HCT116 (cell line): Measurements from ENCODE around the gene TFF2. TPM values are rescaled to one million over a fixed set of nuclear protein-coding genes. Genes with fewer than 3 reads are reported as not detected.

Source experiments
- ATAC-seq: fragments of 200-7000 bp; cut with Tn5 transposase; 2 replicates; pipeline ENCODE4 v1.9.1; 2020; ENCODE audit warnings: mild to moderate bottlenecking, moderate library complexity
- BruUV-seq: library from RNA; stranded (reverse); fragments of 400-500 nt; replicated peaks from 2 replicates; lab custom pipeline; 2021; lab: Mats Ljungman, UMichigan
- CTCF ChIA-PET: fragments of 300-600 bp; sonication (Branson Sonifier 250); formaldehyde crosslinking; loops from one replicate; lab custom pipeline; 2021; ENCODE audit warnings: antibody characterized with exemption; lab: Charles Lee
- POLR2A ChIA-PET: fragments of 300-600, 350-600 bp; sonication (Branson Sonifier 250); formaldehyde crosslinking; loops from one replicate; lab custom pipeline; 2021; ENCODE audit warnings: antibody characterized with exemption; lab: Charles Lee
- RAD21 ChIA-PET, 2 experiments: fragments of 300-600 bp; sonication (Branson Sonifier 250); formaldehyde crosslinking; loops; one replicate each; lab custom pipeline; 2023; ENCODE audit warnings: low total read pairs in 2 of 2; ENCODE audit not compliant: uncharacterized antibody in 2 of 2, unreplicated experiment in 2 of 2, low non-redundant PET in 1 of 2; lab: Charles Lee
- DNase-seq: peaks from one replicate; pipeline ENCODE4 v3.0.0-alpha.2; 2010; ENCODE audit warnings: low read depth, low spot score
- H2AFZ ChIP-seq: fragments of 200-600 bp; shearing (Covaris generic), sonication (generic); 2 replicates; pipeline ENCODE4 v1.6.1; 2017; ENCODE audit warnings: low read depth, mixed run types, mixed read lengths, antibody characterized with exemption, low read length; ENCODE audit not compliant: poor library complexity, severe bottlenecking
- H3K27ac ChIP-seq: 2 replicates; pipeline ENCODE4 v1.5.1; 2012; ENCODE audit warnings: low read depth, low read length
- H3K27me3 ChIP-seq: fragments of 200-600 bp; sonication (generic); 2 replicates; pipeline ENCODE4 v1.6.1; 2016; ENCODE audit warnings: mixed run types, low read length, mixed read lengths; ENCODE audit not compliant: insufficient read depth
- H3K36me3 ChIP-seq, 2 experiments: fragments of 200-500 bp in 1 of 2; fragments of 200-600 bp in 1 of 2; sonication (Bioruptor generic) in 1 of 2; sonication (generic) in 1 of 2; 2 replicates each; pipeline versions ENCODE4 v1.5.1 to v1.6.1; 2014 to 2016; ENCODE audit warnings: low read length in 2 of 2, inconsistent platforms in 1 of 2, mixed read lengths in 1 of 2, mixed run types in 1 of 2; ENCODE audit not compliant: insufficient read depth in 2 of 2, control insufficient read depth in 1 of 2
- H3K4me1 ChIP-seq, 2 experiments: fragments of 200-600 bp in 1 of 2; sonication (generic) in 1 of 2; 2 replicates each; pipeline versions ENCODE4 v1.5.1 to v1.6.1; 2012 to 2017; ENCODE audit warnings: low read length in 2 of 2, inconsistent platforms in 1 of 2, mild to moderate bottlenecking in 1 of 2, mixed read lengths in 1 of 2, mixed run types in 1 of 2, moderate library complexity in 1 of 2; ENCODE audit not compliant: insufficient read depth in 2 of 2, control insufficient read depth in 1 of 2
- H3K4me2 ChIP-seq: fragments of 200-600 bp; sonication (generic); 2 replicates; pipeline ENCODE4 v1.6.1; 2017; ENCODE audit warnings: mixed run types, low read length, mixed read lengths
- H3K4me3 ChIP-seq, 2 experiments: fragments of 200-600 bp in 1 of 2; sonication (generic) in 1 of 2; replicated peaks in 1 of 2; 2 replicates each; pipeline ENCODE4 v1.5.1; 2011 to 2016; ENCODE audit warnings: low read length in 2 of 2, control low read depth in 1 of 2, low read depth in 1 of 2, mild to moderate bottlenecking in 1 of 2, mixed read lengths in 1 of 2, mixed run types in 1 of 2
- H3K79me2 ChIP-seq: fragments of 200-600 bp; sonication (generic); 2 replicates; pipeline ENCODE4 v1.6.1; 2017; ENCODE audit warnings: mild to moderate bottlenecking, mixed run types, low read length, moderate library complexity, mixed read lengths; ENCODE audit not compliant: insufficient read depth
- H3K9ac ChIP-seq: fragments of 200-600 bp; sonication (generic); 2 replicates; pipeline ENCODE4 v1.6.1; 2016; ENCODE audit warnings: low read length, mixed read lengths
- H3K9me2 ChIP-seq: fragments of 200-600 bp; sonication (generic), shearing (Covaris generic); 2 replicates; pipeline ENCODE4 v1.6.1; 2017; ENCODE audit warnings: mixed run types, mild to moderate bottlenecking, moderate library complexity; ENCODE audit not compliant: insufficient read depth
- H3K9me3 ChIP-seq, 2 experiments: fragments of 200-500 bp in 1 of 2; fragments of 200-600 bp in 1 of 2; sonication (Bioruptor generic) in 1 of 2; sonication (generic) in 1 of 2; 2 replicates each; pipeline ENCODE4 v1.6.1; 2014 to 2017; ENCODE audit warnings: low read length in 2 of 2, mixed read lengths in 2 of 2, inconsistent platforms in 1 of 2, low read depth in 1 of 2, mild to moderate bottlenecking in 1 of 2, mixed run types in 1 of 2, moderate library complexity in 1 of 2; ENCODE audit not compliant: control insufficient read depth in 1 of 2, insufficient read depth in 1 of 2
- H4K20me1 ChIP-seq: fragments of 200-600 bp; sonication (generic), shearing (Covaris generic); 2 replicates; pipeline ENCODE4 v1.6.1; 2017; ENCODE audit warnings: mixed run types, mild to moderate bottlenecking, moderate library complexity; ENCODE audit not compliant: insufficient read depth
- CBX3 ChIP-seq: IDR thresholded peaks from 2 replicates; pipeline ENCODE4 v1.6.1; 2012; ENCODE audit warnings: low read depth
- CTCF ChIP-seq, 3 experiments: fragments of 200-600 bp in 1 of 3; sonication (generic) in 1 of 3; IDR thresholded peaks in 2 of 3; conservative IDR thresholded peaks in 1 of 3; 2 replicates each; pipeline ENCODE4 v1.5.1; 2012 to 2017; ENCODE audit warnings: low read depth in 2 of 3, low read length in 2 of 3, antibody characterized with exemption in 1 of 3, borderline replicate concordance in 1 of 3, control low read depth in 1 of 3, mild to moderate bottlenecking in 1 of 3, mixed read lengths in 1 of 3, mixed run types in 1 of 3, moderate library complexity in 1 of 3; ENCODE audit not compliant: insufficient read depth in 1 of 3
- EZH2 ChIP-seq: fragments of 200-600 bp; sonication (generic); IDR thresholded peaks from 2 replicates; pipeline ENCODE4 v1.6.1; 2017; ENCODE audit warnings: antibody characterized with exemption, mixed run types
- FOSL1 ChIP-seq: IDR thresholded peaks from 2 replicates; pipeline ENCODE4 v1.6.1; 2012; ENCODE audit warnings: low read depth
- MAX ChIP-seq: IDR thresholded peaks from 2 replicates; pipeline ENCODE4 v1.6.1; 2012
- POLR2A ChIP-seq: IDR thresholded peaks from 2 replicates; pipeline ENCODE4 v1.7.0; 2011; ENCODE audit warnings: borderline replicate concordance; ENCODE audit not compliant: insufficient read depth, insufficient read length; ENCODE audit errors: extremely low read depth
- RAD21 ChIP-seq: IDR thresholded peaks from 2 replicates; pipeline ENCODE4 v1.6.1; 2012; ENCODE audit warnings: low read depth, mild to moderate bottlenecking
- SP1 ChIP-seq: IDR thresholded peaks from 2 replicates; pipeline ENCODE4 v1.6.1; 2012; ENCODE audit warnings: low read depth
- SRF ChIP-seq: IDR thresholded peaks from 2 replicates; pipeline ENCODE4 v1.6.1; 2012; ENCODE audit warnings: low read depth
- ZFX ChIP-seq: fragments of 450-650 bp; IDR thresholded peaks from 2 replicates; pipeline ENCODE4 v1.6.1; 2017
- intact Hi-C: fragments of 100-400 bp; cut with micrococcal nuclease; formaldehyde crosslinking; loops from 2 replicates; pipeline ENCODE4 v1.10.0; 2022
- total RNA-seq: library from RNA; stranded (reverse); gene quantifications from one replicate; pipeline ENCODE4 v1.2.1, GENCODE V29; 2021; ENCODE audit not compliant: unreplicated experiment

The TFF2 gene
- total RNA-seq, 1 experiment from 2014 or later = not detected

GRCh38 chr21:42348762-42349161 lies 2.0 kb downstream of the TFF2 start:
- Histone ChIP-seq H3K9me2 (no peaks in the 10 kb centered on the region), H3K4me2 (no peak overlapping the region)
- TF ChIP-seq CBX3 = no peak
- TF ChIP-seq SP1 = no peak
- no peak for TF ChIP-seq ZFX
- TF ChIP-seq RAD21 = no peak
- no peak for TF ChIP-seq CTCF (IDR thresholded peaks at IDR 0.05 in 2 of 3, conservative IDR thresholded peaks at IDR 0.05 in 1 of 3; ENCODE audit: borderline replicate concordance in 1 of 3, insufficient read depth in 1 of 3, low read depth in 2 of 3, low read length in 2 of 3)
- no peak for TF ChIP-seq FOSL1
- TF ChIP-seq POLR2A = no peak
- TF ChIP-seq EZH2 = no peak
- no peak for TF ChIP-seq SRF
- TF ChIP-seq, all 23 proteins: peak for 0
- Histone ChIP-seq H3K36me3 (no peaks in the 10 kb centered on the region), H3K4me3 (no peak overlapping the region), H3K4me1 (no peaks in the 10 kb centered on the region), H3K79me2 (no peaks in the 10 kb centered on the region), H3K9ac (no peak overlapping the region), H3K27ac (no peak overlapping the region), H2AFZ (no peak overlapping the region), H4K20me1 (no peaks in the 10 kb centered on the region), H3K27me3 (no peaks in the 10 kb centered on the region), H3K9me3 (no peaks in the 10 kb centered on the region)
- DNase-seq (no peak), ATAC-seq (no peak)
- ChIA-PET RAD21 (no interaction called here), POLR2A (no interaction called here), CTCF (interaction anchor here (1.7 kb wide), 1 partner anchor 39 kb away, joined by 3 read pairs; no protein-coding TSS in a partner anchor)
- intact Hi-C loops = no loop called here
- BruUV-seq = no TSS peak

GRCh38 chr21:42347601-42348327 lies 3.0 kb downstream of the TFF2 start:
- H3K9me2 ChIP-seq = no peaks in the 10 kb centered on the region
- no TSS peak for BruUV-seq
- H3K9ac ChIP-seq = no peak overlapping the region
- no peaks in the 10 kb centered on the region for H3K36me3 ChIP-seq
- ATAC-seq (no peak), DNase-seq (no peak)
- no peaks in the 10 kb centered on the region for H4K20me1 ChIP-seq
- H3K9me3 ChIP-seq = no peaks in the 10 kb centered on the region
- CTCF ChIA-PET = no interaction called here
- H3K4me2 ChIP-seq = no peak overlapping the region
- TF ChIP-seq MAX = no peak
- POLR2A ChIA-PET = no interaction called here
- no peaks in the 10 kb centered on the region for H3K4me1 ChIP-seq
- H3K27ac ChIP-seq = no peak overlapping the region
- RAD21 ChIA-PET = no interaction called here
- no peak overlapping the region for H2AFZ ChIP-seq
- intact Hi-C loops = no loop called here
- no peak overlapping the region for H3K4me3 ChIP-seq
- H3K79me2 ChIP-seq = no peaks in the 10 kb centered on the region
- no peaks in the 10 kb centered on the region for H3K27me3 ChIP-seq
